ENCODE results near the gene SNX24. TPM values are rescaled to one million over a fixed set of nuclear protein-coding genes. Genes with fewer than 3 reads are reported as not detected.

The SNX24 gene
- total RNA-seq, 1 donor from 2014 or later, result 57.0 TPM

GRCh38 chr5:123007754-123008153 lies 162.3 kb downstream of the SNX24 start:
- no peaks in the 10 kb centered on the region for H3K36me3 ChIP-seq (ENCODE audit: control insufficient read depth, insufficient read depth, low read length)
- no peak for DNase-seq (ENCODE audit: low read depth)
- TF ChIP-seq CTCF (IDR thresholded peaks at IDR 0.05; ENCODE audit: insufficient read depth, low read length, poor library complexity, severe bottlenecking), result no peak

GRCh38 chr5:123012321-123012720 lies 166.9 kb downstream of the SNX24 start:
- no peak for DNase-seq (ENCODE audit: low read depth)
- no peak overlapping the region for H3K4me3 ChIP-seq (ENCODE audit: low read depth, low read length)
- no peak for TF ChIP-seq CTCF (IDR thresholded peaks at IDR 0.05; ENCODE audit: insufficient read depth, low read length, poor library complexity, severe bottlenecking)
- H3K36me3 ChIP-seq (ENCODE audit: control insufficient read depth, insufficient read depth, low read length), result no peaks in the 10 kb centered on the region
- H3K27me3 ChIP-seq (ENCODE audit: control insufficient read depth, insufficient read depth, low read length), result no peaks in the 10 kb centered on the region

More at GRCh38 chr5:123007754-123008153, 162.3 kb downstream of the SNX24 start:
- Histone ChIP-seq H3K27me3 (ENCODE audit: control insufficient read depth, insufficient read depth, low read length) (no peaks in the 10 kb centered on the region), H3K4me3 (ENCODE audit: low read depth, low read length) (no peak overlapping the region)

- H3K27me3 ChIP-seq (ENCODE audit: control insufficient read depth, insufficient read depth, low read length), result no peaks in the 10 kb centered on the region
- no peaks in the 10 kb centered on the region for H3K36me3 ChIP-seq (ENCODE audit: control insufficient read depth, insufficient read depth, low read length)
- H3K4me3 ChIP-seq (ENCODE audit: low read depth, low read length), result no peak overlapping the region
- TF ChIP-seq CTCF (IDR thresholded peaks at IDR 0.05; ENCODE audit: insufficient read depth, low read length, poor library complexity, severe bottlenecking), result no peak
- DNase-seq (ENCODE audit: low read depth), result no peak
Measured at GRCh38 chr5:123014689-123015088, 169.3 kb downstream of the SNX24 start.

GRCh38 chr5:123028222-123028621 lies 182.8 kb downstream of the SNX24 start:
- Histone ChIP-seq H3K36me3 (ENCODE audit: control insufficient read depth, insufficient read depth, low read length) (no peaks in the 10 kb centered on the region), H3K4me3 (ENCODE audit: low read depth, low read length) (no peak overlapping the region), H3K27me3 (ENCODE audit: control insufficient read depth, insufficient read depth, low read length) (no peaks in the 10 kb centered on the region)
- DNase-seq (ENCODE audit: low read depth), result no peak
- TF ChIP-seq CTCF (IDR thresholded peaks at IDR 0.05; ENCODE audit: insufficient read depth, low read length, poor library complexity, severe bottlenecking), result no peak

- Histone ChIP-seq H3K4me3 (ENCODE audit: low read depth, low read length) (no peak overlapping the region), H3K36me3 (ENCODE audit: control insufficient read depth, insufficient read depth, low read length) (no peaks in the 10 kb centered on the region), H3K27me3 (ENCODE audit: control insufficient read depth, insufficient read depth, low read length) (no peaks in the 10 kb centered on the region)
- DNase-seq (ENCODE audit: low read depth), result no peak
- TF ChIP-seq CTCF (IDR thresholded peaks at IDR 0.05; ENCODE audit: insufficient read depth, low read length, poor library complexity, severe bottlenecking), result no peak
Measured at GRCh38 chr5:123033157-123033671, 187.8 kb downstream of the SNX24 start.

- no peaks in the 10 kb centered on the region for H3K36me3 ChIP-seq (ENCODE audit: control insufficient read depth, insufficient read depth, low read length)
- no peaks in the 10 kb centered on the region for H3K27me3 ChIP-seq (ENCODE audit: control insufficient read depth, insufficient read depth, low read length)
- no peak for TF ChIP-seq CTCF (IDR thresholded peaks at IDR 0.05; ENCODE audit: insufficient read depth, low read length, poor library complexity, severe bottlenecking)
- peak; percentile 1 for DNase-seq (ENCODE audit: low read depth)
- peak overlapping the region; percentile 73 for H3K4me3 ChIP-seq (ENCODE audit: low read depth, low read length)
Measured at GRCh38 chr5:123035360-123035917, 190.0 kb downstream of the SNX24 start.

All from kidney epithelial cell (primary cell).